ENCODE measurements around the gene WDR88.
"Not testable (repeated sequence)": the region's sequence is repeated elsewhere in the genome, so short reads cannot be mapped to it uniquely, and the experiment has no call there.

The WDR88 gene

DNA sequence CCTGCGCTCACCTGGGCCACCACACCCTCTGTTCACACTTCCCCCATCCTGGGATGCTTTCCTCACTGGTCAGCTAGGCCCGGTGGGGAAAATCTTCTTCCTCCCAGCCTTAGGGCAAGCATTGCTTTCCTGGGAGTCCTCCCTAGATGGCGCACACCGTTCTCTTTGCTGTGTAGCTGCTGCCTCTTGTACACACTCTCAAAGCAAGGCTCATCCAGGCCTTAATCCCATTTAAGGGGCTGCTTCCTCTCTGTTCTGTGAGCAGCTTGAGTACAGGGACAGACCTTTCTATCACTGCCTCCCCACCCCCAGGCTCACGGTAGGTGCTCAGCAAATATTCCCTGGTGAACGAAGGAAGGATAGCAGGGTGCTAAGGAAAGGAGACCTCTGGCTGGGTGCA lies 82.7 kb downstream of the WDR88 start:
- TF ChIP-seq TAF1 (IDR thresholded peaks at IDR 0.05; ENCODE audit: low read depth, low read length) (no peak), POLR2AphosphoS5 (IDR thresholded peaks at IDR 0.05; ENCODE audit: low read depth, low read length) (no peak), PAX5 (IDR thresholded peaks at IDR 0.05; ENCODE audit: insufficient read depth, low read length, severe bottlenecking) (no peak), POU2F2 (IDR thresholded peaks at IDR 0.05; ENCODE audit: low read depth, low read length) (no peak), SPI1 (IDR thresholded peaks at IDR 0.05; ENCODE audit: low read depth, low read length) (no peak), POLR2A (IDR thresholded peaks at IDR 0.05; ENCODE audit: low read depth, low read length) (no peak)
- FAIRE-seq (no peak), DNase-seq (ENCODE audit: insufficient read length, low spot score) (no peak)

DNA sequence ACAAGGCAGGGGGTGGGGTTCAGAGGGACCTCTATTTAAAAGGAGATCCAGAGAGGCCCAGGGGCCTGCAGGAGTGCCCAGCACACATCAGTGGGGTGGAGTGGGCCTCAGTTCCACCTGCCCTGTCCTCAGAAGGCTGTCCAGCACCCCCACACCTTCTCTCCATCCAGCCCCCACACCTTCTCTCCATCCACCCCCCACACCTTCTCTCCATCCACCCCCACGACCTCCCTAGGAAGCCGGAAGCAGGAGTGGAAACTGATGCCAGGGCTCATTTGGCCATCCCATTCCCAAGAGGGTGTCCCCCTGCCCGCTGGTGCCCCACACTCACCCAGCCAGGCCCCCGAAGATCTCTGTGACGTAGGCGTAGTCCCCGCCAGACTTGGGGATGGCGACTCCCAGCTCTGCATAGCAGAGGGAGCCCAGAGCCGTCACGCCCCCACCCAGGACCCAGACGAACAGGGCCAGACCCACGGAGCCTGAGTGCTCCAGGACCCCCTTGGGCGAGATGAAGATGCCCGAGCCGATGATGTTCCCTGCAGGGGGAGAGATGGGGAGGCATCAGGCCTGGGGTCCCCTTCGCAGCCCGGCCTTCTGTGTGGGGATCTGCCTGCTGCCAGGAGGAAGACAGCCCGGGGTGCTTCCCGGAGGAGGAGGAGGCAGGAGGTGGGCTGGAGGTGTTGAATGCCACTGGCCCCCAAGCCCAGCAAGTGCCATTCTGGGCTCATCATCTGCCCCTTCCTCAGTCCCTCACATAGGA lies 83.7 kb downstream of the WDR88 start:
- DNase-seq (ENCODE audit: insufficient read length, low spot score) (no peak), FAIRE-seq (no peak)
- TF ChIP-seq POLR2AphosphoS5 (IDR thresholded peaks at IDR 0.05; ENCODE audit: low read depth, low read length) = no peak
- no peak for TF ChIP-seq SPI1 (IDR thresholded peaks at IDR 0.05; ENCODE audit: low read depth, low read length)
- no peak for TF ChIP-seq POU2F2 (IDR thresholded peaks at IDR 0.05; ENCODE audit: low read depth, low read length)
- TF ChIP-seq TAF1 (IDR thresholded peaks at IDR 0.05; ENCODE audit: low read depth, low read length) = no peak
- TF ChIP-seq PAX5 (IDR thresholded peaks at IDR 0.05; ENCODE audit: insufficient read depth, low read length, severe bottlenecking) = no peak
- no peak for TF ChIP-seq POLR2A (IDR thresholded peaks at IDR 0.05; ENCODE audit: low read depth, low read length)

DNA sequence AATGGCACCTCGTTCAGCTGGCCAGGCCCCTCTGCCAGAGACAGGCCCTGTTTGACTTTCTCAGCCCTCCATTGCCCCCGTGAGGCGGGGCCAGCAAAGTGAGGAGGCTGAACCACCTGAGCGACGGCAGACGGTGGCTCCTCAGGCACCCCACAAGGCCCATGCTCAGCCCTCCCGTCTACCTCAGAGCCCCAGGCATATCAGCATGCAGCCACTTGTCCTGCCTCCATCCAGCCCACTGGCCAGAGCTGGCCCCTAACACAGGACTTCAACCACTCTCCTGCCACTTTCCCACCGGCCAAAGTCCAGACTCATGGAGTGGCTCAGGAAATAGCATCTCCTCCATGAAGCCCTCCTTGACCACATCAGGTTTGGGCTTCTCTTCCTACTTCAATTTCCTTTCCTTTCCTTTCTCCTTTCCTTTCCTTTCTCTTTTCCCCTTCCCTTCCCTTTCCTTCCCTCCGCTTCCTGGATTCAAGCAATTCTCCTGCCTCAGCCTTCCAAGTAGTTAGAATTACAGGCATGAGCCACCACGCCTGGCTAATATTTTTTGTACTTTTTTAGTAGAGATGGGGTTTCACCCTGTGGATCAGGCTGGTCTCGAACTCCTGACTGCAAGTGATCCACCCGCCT lies 84.4 kb downstream of the WDR88 start:
- FAIRE-seq (no peak), DNase-seq (ENCODE audit: insufficient read length, low spot score) (no peak)
- TF ChIP-seq TAF1 (IDR thresholded peaks at IDR 0.05; ENCODE audit: low read depth, low read length) (no peak), SPI1 (IDR thresholded peaks at IDR 0.05; ENCODE audit: low read depth, low read length) (no peak), PAX5 (IDR thresholded peaks at IDR 0.05; ENCODE audit: insufficient read depth, low read length, severe bottlenecking) (no peak), POLR2AphosphoS5 (IDR thresholded peaks at IDR 0.05; ENCODE audit: low read depth, low read length) (no peak), POU2F2 (IDR thresholded peaks at IDR 0.05; ENCODE audit: low read depth, low read length) (no peak), POLR2A (IDR thresholded peaks at IDR 0.05; ENCODE audit: low read depth, low read length) (no peak)

DNA sequence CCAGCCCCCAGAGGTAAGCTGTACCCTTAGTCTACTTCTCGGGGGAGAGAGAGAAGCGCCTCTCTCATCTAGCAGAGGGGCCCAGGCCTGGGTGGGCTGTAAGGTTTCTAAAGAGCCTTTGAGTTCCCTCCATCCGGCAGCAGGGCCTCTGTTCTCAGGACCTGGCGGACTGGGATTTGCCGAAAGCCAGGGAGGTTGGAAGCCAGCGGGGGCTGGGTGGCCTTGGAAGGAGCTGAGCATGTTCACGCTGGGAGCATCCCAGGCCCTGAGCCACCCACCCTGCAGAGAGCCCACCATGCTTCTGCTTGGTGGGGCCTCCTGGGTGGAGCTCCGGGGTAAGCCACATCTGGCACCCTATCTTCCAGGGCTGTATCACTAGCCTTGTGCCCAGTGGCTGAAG lies 86.0 kb downstream of the WDR88 start:
- TF ChIP-seq POLR2AphosphoS5 (IDR thresholded peaks at IDR 0.05; ENCODE audit: low read depth, low read length) = no peak
- TF ChIP-seq SPI1 (IDR thresholded peaks at IDR 0.05; ENCODE audit: low read depth, low read length) = no peak
- TF ChIP-seq PAX5 (IDR thresholded peaks at IDR 0.05; ENCODE audit: insufficient read depth, low read length, severe bottlenecking) = no peak
- TF ChIP-seq POU2F2 (IDR thresholded peaks at IDR 0.05; ENCODE audit: low read depth, low read length) = no peak
- no peak for TF ChIP-seq TAF1 (IDR thresholded peaks at IDR 0.05; ENCODE audit: low read depth, low read length)
- no peak for TF ChIP-seq POLR2A (IDR thresholded peaks at IDR 0.05; ENCODE audit: low read depth, low read length)

DNA sequence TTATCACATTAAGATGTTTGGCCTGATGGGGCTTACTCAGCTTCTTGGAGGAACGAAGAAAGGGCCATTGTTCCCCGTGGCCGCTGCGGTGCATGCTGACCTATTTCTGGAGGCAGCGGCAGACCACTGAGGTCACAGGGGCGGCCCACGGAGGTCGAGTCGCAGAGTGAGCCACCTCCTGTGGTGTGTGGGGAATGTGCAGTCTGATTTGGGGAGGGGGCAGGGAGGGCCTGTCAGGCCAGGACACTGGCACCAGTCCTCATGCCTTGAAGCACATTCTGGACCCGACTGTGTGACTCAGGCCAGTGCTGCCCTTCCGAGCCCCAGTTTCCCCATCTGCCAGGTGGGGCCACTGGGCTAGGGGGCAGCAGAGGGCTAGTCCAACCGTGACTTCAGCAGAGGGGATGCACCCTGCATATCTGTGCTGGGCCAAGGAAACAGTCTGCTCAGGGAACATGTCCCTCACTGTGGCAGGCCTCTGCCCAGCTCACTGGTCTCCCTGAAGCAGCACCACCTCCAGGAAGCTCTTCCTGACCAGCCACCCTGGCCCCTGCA lies 87.4 kb downstream of the WDR88 start:
- no peak for DNase-seq (ENCODE audit: insufficient read length, low spot score)
- TF ChIP-seq SPI1 (IDR thresholded peaks at IDR 0.05; ENCODE audit: low read depth, low read length) (no peak), PAX5 (IDR thresholded peaks at IDR 0.05; ENCODE audit: insufficient read depth, low read length, severe bottlenecking) (no peak), POLR2A (IDR thresholded peaks at IDR 0.05; ENCODE audit: low read depth, low read length) (no peak), POLR2AphosphoS5 (IDR thresholded peaks at IDR 0.05; ENCODE audit: low read depth, low read length) (no peak), POU2F2 (IDR thresholded peaks at IDR 0.05; ENCODE audit: low read depth, low read length) (no peak), TAF1 (IDR thresholded peaks at IDR 0.05; ENCODE audit: low read depth, low read length) (no peak)
- FAIRE-seq = no peak

More for the DNA sequence above, 86.0 kb downstream of the WDR88 start:
- no peak for FAIRE-seq
- DNase-seq (ENCODE audit: insufficient read length, low spot score) = no peak

DNA sequence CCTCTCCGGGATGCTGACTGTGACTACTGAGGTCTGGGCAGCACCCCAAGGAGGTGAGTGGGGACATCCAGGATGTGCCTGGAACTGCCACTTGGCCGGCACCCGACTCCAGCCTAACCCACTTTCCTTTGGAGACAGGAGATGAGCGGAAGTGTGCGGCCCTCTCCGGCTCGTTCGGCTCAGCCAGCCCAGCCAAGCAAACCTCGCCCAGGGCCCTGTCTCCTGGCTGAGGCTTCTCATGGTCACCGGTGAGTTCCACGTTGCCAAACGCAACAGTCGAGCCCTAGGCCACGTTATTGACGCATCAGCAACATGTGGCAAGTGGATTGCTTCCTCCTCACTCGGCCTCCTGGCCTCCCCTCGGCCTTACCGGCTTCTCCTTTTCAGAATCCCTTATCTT lies 88.2 kb downstream of the WDR88 start:
- DNase-seq (ENCODE audit: insufficient read length, low spot score) (no peak), FAIRE-seq (no peak)
- TF ChIP-seq PAX5 (IDR thresholded peaks at IDR 0.05; ENCODE audit: insufficient read depth, low read length, severe bottlenecking) = no peak

DNA sequence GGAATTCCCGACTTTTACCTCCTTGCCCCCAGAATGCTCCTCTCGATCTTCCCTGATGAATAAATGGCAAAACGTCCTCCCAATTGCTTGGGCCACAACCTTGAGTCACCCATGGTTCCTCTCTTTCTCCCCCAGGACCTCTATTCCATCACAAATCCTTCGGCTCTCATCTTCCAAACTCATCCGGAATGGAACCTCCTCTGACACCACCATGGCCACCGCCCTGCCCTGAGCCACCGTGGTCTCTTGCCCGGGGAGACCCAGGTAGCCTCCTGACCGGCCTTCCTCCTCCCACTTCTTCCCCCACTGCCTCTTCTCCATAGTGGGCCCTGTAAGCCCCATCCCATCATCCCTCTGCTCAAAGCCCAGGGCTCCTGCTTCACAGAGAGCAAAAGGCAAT lies 88.8 kb downstream of the WDR88 start:
- FAIRE-seq (no peak), DNase-seq (ENCODE audit: insufficient read length, low spot score) (no peak)
- no peak for TF ChIP-seq POU2F2 (IDR thresholded peaks at IDR 0.05; ENCODE audit: low read depth, low read length)
- TF ChIP-seq POLR2A (IDR thresholded peaks at IDR 0.05; ENCODE audit: low read depth, low read length) = no peak
- no peak for TF ChIP-seq PAX5 (IDR thresholded peaks at IDR 0.05; ENCODE audit: insufficient read depth, low read length, severe bottlenecking)
- no peak for TF ChIP-seq POLR2AphosphoS5 (IDR thresholded peaks at IDR 0.05; ENCODE audit: low read depth, low read length)
- TF ChIP-seq SPI1 (IDR thresholded peaks at IDR 0.05; ENCODE audit: low read depth, low read length) = no peak
- TF ChIP-seq TAF1 (IDR thresholded peaks at IDR 0.05; ENCODE audit: low read depth, low read length) = no peak

DNA sequence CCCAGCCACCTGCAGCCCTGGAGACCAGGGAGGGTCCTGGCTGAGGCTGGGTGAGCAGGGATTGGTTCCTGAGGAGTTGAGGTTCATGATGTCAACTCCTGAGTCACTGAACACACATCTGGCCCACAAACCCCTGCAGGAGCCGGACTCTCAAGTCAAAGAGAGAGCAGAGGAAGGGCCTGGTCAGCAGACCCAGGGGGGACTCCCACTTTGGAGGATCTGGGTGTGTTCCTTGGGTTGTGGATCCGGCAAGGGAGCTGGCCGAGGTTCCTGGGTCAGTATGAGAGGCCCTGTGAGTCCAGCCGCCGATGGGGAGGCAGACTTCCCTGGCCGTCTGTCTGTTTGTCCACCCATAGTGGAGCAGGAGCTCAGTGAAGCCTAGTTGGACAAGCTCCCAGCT lies 89.7 kb downstream of the WDR88 start:
- TF ChIP-seq POLR2A (IDR thresholded peaks at IDR 0.05; ENCODE audit: low read depth, low read length) (no peak), POU2F2 (IDR thresholded peaks at IDR 0.05; ENCODE audit: low read depth, low read length) (no peak), PAX5 (IDR thresholded peaks at IDR 0.05; ENCODE audit: insufficient read depth, low read length, severe bottlenecking) (no peak), TAF1 (IDR thresholded peaks at IDR 0.05; ENCODE audit: low read depth, low read length) (no peak), POLR2AphosphoS5 (IDR thresholded peaks at IDR 0.05; ENCODE audit: low read depth, low read length) (no peak), SPI1 (IDR thresholded peaks at IDR 0.05; ENCODE audit: low read depth, low read length) (no peak)
- FAIRE-seq (no peak), DNase-seq (ENCODE audit: insufficient read length, low spot score) (no peak)

DNA sequence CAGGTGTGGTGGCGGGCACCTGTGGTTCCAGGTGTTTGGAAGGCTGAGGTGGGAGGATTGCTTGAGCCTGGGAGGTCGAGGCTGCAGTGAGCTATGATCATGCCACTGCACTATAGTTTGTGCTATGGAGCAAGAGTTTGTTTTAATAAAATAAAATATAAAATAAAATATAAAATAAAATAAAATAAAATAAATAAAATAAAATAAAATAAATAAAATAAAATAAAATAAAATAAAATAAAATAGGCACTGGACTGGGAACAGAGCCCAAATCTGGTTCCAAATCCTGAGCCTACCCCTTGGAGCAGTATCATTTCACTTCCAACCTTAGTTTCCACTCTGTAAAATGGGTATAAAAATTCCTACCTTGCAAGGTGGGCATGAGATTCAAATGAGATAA lies 90.3 kb downstream of the WDR88 start:
- FAIRE-seq; DNase-seq (ENCODE audit: insufficient read length, low spot score): not testable (repeated sequence)

All from GM12891 (cell line).